Measurements from ENCODE around the gene MOG. TPM values are rescaled to one million over a fixed set of nuclear protein-coding genes. Genes with fewer than 3 reads are reported as not detected.
A peak's percentile ranks its signal among the peaks of the same experiment; 100 is the strongest.

MOG gene
- total and polyA plus RNA-seq, 2 experiments from 2014 or later, result 0.55 to 2.5 TPM

DNA sequence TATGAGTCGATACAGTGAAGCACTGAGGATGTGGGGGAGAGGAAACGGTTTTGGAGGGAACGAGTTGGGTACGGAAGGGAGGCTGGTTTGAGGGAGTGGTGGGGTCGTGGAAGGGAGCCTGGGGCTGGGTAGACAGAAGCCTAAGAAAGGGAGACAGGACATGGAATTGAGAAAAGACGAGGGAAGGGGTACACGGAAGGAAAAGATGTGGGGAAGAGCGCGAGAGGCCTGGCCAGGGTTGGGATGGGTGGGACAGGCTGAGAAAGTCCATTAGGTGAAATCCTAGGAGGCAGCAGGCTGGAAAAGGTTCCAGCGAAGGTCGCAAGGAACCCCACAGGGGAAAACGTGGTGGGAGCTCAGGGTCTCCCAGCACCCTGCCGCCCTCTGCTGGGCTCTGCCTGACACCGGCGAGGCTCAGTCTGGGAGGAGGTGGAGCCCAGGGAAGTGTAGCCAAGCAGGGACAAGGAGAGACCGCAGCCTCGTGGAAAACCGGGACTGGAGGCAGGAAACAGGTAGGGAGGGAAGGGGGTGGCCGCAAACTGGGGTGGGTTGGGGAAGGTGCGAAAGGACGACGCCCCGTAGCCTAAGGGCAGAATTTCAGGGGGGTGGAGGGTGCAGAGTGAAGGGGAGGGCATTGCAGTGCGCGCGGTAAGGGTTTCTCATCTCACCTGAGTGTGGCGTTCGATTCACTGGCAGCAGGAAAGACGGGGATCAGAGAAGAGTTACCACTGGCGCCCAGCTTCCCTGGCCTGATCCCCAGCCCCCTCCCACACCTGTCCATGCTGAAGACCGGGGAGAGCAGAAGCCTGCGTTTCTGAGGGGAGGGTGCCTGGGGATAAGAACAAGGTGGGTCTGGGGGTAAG lies 28.2 kb upstream of the MOG start:
- H3K36me3 ChIP-seq (ENCODE audit: insufficient read depth), result no peaks in the 10 kb centered on the region; the same call in 1 of the 2 replicates
- H3K27me3 ChIP-seq (ENCODE audit: insufficient read depth), result no peaks in the 10 kb centered on the region
- peak overlapping the region; percentile 94 for H3K27ac ChIP-seq (ENCODE audit: low read depth)
- peak; percentile 96 for DNase-seq (ENCODE audit: low spot score)
- peaks cover 24% of the 10 kb centered on the region for H4K20me1 ChIP-seq (replicated peaks; ENCODE audit: insufficient read depth)
- Mint-ChIP-seq H3K4me1 (peaks cover 68% of the 10 kb centered on the region), H3K36me3 (ENCODE audit: low read depth) (peaks cover 27% of the 10 kb centered on the region), H3K27ac (peak overlapping the region; percentile 87), H3K4me3 (peak overlapping the region; percentile 86), H3K27me3 (ENCODE audit: insufficient read depth, low read depth, poor library complexity) (peaks cover 34% of the 10 kb centered on the region), H3K9me3 (no peaks in the 10 kb centered on the region)
- H3K79me2 ChIP-seq (replicated peaks; ENCODE audit: insufficient read depth), result peaks cover 73% of the 10 kb centered on the region
- peak overlapping the region; percentile 91 for H3K4me2 ChIP-seq
- H3F3A ChIP-seq (replicated peaks; ENCODE audit: low read depth), result peaks cover 23% of the 10 kb centered on the region
- H3K4me3 ChIP-seq, result peak overlapping the region; percentile 93
- no peak overlapping the region for H2AFZ ChIP-seq
- peak; percentile 54 for ATAC-seq
- TF ChIP-seq ZNF331 (CRISPR knock-in tag; IDR thresholded peaks at IDR 0.05; ENCODE audit: low read depth) (no peak), EZH2phosphoT487 (IDR thresholded peaks at IDR 0.05; ENCODE audit: unreplicated experiment) (no peak), STAT1 (IDR thresholded peaks at IDR 0.05; ENCODE audit: unreplicated experiment) (no peak), CREB1 (CRISPR knock-in tag; IDR thresholded peaks at IDR 0.05; ENCODE audit: low read depth) (peak; percentile 45), JUNB (IDR thresholded peaks at IDR 0.05; ENCODE audit: unreplicated experiment) (no peak), NANOG (IDR thresholded peaks at IDR 0.05; ENCODE audit: borderline replicate concordance) (no peak), POLR2AphosphoS5 (IDR thresholded peaks at IDR 0.05; ENCODE audit: low read depth) (peak; percentile 38; the same call in 1 of the 2 replicates)
- TF ChIP-seq, protein P1, sequence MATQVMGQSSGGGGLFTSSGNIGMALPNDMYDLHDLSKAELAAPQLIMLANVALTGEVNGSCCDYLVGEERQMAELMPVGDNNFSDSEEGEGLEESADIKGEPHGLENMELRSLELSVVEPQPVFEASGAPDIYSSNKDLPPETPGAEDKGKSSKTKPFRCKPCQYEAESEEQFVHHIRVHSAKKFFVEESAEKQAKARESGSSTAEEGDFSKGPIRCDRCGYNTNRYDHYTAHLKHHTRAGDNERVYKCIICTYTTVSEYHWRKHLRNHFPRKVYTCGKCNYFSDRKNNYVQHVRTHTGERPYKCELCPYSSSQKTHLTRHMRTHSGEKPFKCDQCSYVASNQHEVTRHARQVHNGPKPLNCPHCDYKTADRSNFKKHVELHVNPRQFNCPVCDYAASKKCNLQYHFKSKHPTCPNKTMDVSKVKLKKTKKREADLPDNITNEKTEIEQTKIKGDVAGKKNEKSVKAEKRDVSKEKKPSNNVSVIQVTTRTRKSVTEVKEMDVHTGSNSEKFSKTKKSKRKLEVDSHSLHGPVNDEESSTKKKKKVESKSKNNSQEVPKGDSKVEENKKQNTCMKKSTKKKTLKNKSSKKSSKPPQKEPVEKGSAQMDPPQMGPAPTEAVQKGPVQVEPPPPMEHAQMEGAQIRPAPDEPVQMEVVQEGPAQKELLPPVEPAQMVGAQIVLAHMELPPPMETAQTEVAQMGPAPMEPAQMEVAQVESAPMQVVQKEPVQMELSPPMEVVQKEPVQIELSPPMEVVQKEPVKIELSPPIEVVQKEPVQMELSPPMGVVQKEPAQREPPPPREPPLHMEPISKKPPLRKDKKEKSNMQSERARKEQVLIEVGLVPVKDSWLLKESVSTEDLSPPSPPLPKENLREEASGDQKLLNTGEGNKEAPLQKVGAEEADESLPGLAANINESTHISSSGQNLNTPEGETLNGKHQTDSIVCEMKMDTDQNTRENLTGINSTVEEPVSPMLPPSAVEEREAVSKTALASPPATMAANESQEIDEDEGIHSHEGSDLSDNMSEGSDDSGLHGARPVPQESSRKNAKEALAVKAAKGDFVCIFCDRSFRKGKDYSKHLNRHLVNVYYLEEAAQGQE (IDR thresholded peaks at IDR 0.05; ENCODE audit: unreplicated experiment), result no peak
- TF ChIP-seq, protein P2, sequence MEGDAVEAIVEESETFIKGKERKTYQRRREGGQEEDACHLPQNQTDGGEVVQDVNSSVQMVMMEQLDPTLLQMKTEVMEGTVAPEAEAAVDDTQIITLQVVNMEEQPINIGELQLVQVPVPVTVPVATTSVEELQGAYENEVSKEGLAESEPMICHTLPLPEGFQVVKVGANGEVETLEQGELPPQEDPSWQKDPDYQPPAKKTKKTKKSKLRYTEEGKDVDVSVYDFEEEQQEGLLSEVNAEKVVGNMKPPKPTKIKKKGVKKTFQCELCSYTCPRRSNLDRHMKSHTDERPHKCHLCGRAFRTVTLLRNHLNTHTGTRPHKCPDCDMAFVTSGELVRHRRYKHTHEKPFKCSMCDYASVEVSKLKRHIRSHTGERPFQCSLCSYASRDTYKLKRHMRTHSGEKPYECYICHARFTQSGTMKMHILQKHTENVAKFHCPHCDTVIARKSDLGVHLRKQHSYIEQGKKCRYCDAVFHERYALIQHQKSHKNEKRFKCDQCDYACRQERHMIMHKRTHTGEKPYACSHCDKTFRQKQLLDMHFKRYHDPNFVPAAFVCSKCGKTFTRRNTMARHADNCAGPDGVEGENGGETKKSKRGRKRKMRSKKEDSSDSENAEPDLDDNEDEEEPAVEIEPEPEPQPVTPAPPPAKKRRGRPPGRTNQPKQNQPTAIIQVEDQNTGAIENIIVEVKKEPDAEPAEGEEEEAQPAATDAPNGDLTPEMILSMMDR (conservative IDR thresholded peaks at IDR 0.05; ENCODE audit: low read depth in 2 of 2), result peak; percentile 54 to 86
- H3K9me2 ChIP-seq (ENCODE audit: insufficient read depth), result no peaks in the 10 kb centered on the region
- H3K4me1 ChIP-seq (ENCODE audit: insufficient read depth), result peaks cover 57% of the 10 kb centered on the region
